ENCODE results near the gene RHOG. TPM values are rescaled to one million over a fixed set of nuclear protein-coding genes. Genes with fewer than 3 reads are reported as not detected.

Gene RHOG
- total RNA-seq, 1 donor: 19.0 TPM

GRCh38 chr11:3859373-3859881, 18.7 kb upstream of the RHOG start:
- DNase-seq (ENCODE audit: low read depth): no peak
- H3K4me3 ChIP-seq (ENCODE audit: low read depth, low read length): no peak overlapping the region
- TF ChIP-seq CTCF (IDR thresholded peaks at IDR 0.05; ENCODE audit: insufficient read depth, low read length): no peak

- no peak for TF ChIP-seq CTCF (IDR thresholded peaks at IDR 0.05; ENCODE audit: insufficient read depth, low read length)
- no peak for DNase-seq (ENCODE audit: low read depth)
- no peak overlapping the region for H3K4me3 ChIP-seq (ENCODE audit: low read depth, low read length)
Observed at GRCh38 chr11:3857628-3858027, 16.9 kb upstream of the RHOG start.

GRCh38 chr11:3856856-3857553, 16.2 kb upstream of the RHOG start:
- no peak for TF ChIP-seq CTCF (IDR thresholded peaks at IDR 0.05; ENCODE audit: insufficient read depth, low read length)
- H3K4me3 ChIP-seq (ENCODE audit: low read depth, low read length): peak overlapping the region; percentile 80
- no peak for DNase-seq (ENCODE audit: low read depth)

- peak overlapping the region; percentile 80 for H3K4me3 ChIP-seq (ENCODE audit: low read depth, low read length)
- DNase-seq (ENCODE audit: low read depth): no peak
- no peak for TF ChIP-seq CTCF (IDR thresholded peaks at IDR 0.05; ENCODE audit: insufficient read depth, low read length)
Observed at GRCh38 chr11:3855808-3856491, 15.2 kb upstream of the RHOG start.

GRCh38 chr11:3854977-3855807, 14.4 kb upstream of the RHOG start, which contains the start of gene STIM1:
STIM1 (plus strand) TSS chr11:3855664; CDS start chr11:3856271, 607 bp downstream.
- H3K4me3 ChIP-seq (ENCODE audit: low read depth, low read length): peak within 1 kb of the TSS; percentile 83
- TF ChIP-seq CTCF (IDR thresholded peaks at IDR 0.05; ENCODE audit: insufficient read depth, low read length): peak; percentile 92
- peak; percentile 92 for DNase-seq (ENCODE audit: low read depth)

GRCh38 chr11:3854660-3854976, 13.9 kb upstream of the RHOG start:
- no peak for TF ChIP-seq CTCF (IDR thresholded peaks at IDR 0.05; ENCODE audit: insufficient read depth, low read length)
- no peak for DNase-seq (ENCODE audit: low read depth)
- peak overlapping the region; percentile 18 for H3K4me3 ChIP-seq (ENCODE audit: low read depth, low read length)
